ENCODE measurements around the gene MYRF.

- TF ChIP-seq POLR2A (IDR thresholded peaks at IDR 0.05) (no peak), CTCF (IDR thresholded peaks at IDR 0.05) (no peak)
These were observed 54.3 kb downstream of the MYRF start for GRCh38 chr11:61806785-61807184.

Measured in adrenal gland (tissue), 5 donors.